Breast epithelium (tissue), 3 donors: Measurements from ENCODE around the gene DACT2.

Experiments used
- CTCF ChIP-seq, 3 donors: fragments of 450-650 bp; IDR thresholded peaks; one replicate each; pipeline ENCODE4 v1.5.1; 2016 to 2017; ENCODE audit warnings: antibody characterized with exemption in 3 of 3, mild to moderate bottlenecking in 3 of 3, moderate library complexity in 3 of 3
- POLR2A ChIP-seq: fragments of 450-650 bp; IDR thresholded peaks from one replicate; pipeline ENCODE4 v1.6.1; 2016; ENCODE audit warnings: antibody characterized with exemption, mild to moderate bottlenecking, moderate library complexity

DNA sequence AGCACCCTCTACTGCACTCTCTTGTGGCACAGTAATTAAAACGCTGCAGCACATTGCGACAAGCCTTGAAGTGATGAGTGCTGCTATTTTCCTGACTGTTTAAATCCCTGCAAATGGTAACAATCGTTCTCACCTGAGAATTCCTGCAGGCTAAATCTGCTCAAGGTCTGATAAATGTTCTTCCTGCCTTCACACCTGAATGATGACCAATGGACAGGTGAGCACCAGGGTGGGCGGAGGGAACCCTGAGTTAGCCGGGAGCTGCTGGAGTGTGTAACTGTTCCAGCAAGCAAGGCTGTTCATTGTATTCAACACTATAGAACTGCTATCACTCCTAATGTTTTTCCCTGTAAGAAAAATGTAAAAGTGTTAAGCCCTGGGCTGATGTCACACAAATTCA, 4.0 kb downstream of the DACT2 start:
- TF ChIP-seq POLR2A: no peak
- no peak for TF ChIP-seq CTCF (IDR thresholded peaks at IDR 0.05)
